Measurements from ENCODE around the gene DSTN. TPM values are rescaled to one million over a fixed set of nuclear protein-coding genes. Genes with fewer than 3 reads are reported as not detected.

The DSTN gene
- total RNA-seq, 1 experiment from 2014 or later: 110 TPM

GRCh38 chr20:17541996-17542395 lies 27.9 kb upstream of the DSTN start:
- no peak for TF ChIP-seq CTCF (IDR thresholded peaks at IDR 0.05; ENCODE audit: unreplicated experiment)
- H3K27ac Mint-ChIP-seq (ENCODE audit: unreplicated experiment): no peak overlapping the region
- intact Hi-C loops (cut with micrococcal nuclease; ENCODE audit: unreplicated experiment): no loop called here
- H3K4me1 Mint-ChIP-seq (ENCODE audit: low read depth, unreplicated experiment): no peaks in the 10 kb centered on the region
- DNase-seq: no peak
- CTCF ChIA-PET: no interaction called here
- H3K27me3 Mint-ChIP-seq (ENCODE audit: unreplicated experiment): no peaks in the 10 kb centered on the region
- BruUV-seq (replicated peaks): no TSS peak
- no peaks in the 10 kb centered on the region for H3K9me3 Mint-ChIP-seq (ENCODE audit: low read depth, unreplicated experiment)
- no peaks in the 10 kb centered on the region for H3K36me3 Mint-ChIP-seq (ENCODE audit: insufficient read depth, unreplicated experiment)
- no peak overlapping the region for H3K4me3 Mint-ChIP-seq (ENCODE audit: low read depth, unreplicated experiment)

GRCh38 chr20:17542481-17542880 lies 27.4 kb upstream of the DSTN start:
- Mint-ChIP-seq H3K9me3 (ENCODE audit: low read depth, unreplicated experiment) (no peaks in the 10 kb centered on the region), H3K27me3 (ENCODE audit: unreplicated experiment) (no peaks in the 10 kb centered on the region), H3K36me3 (ENCODE audit: insufficient read depth, unreplicated experiment) (no peaks in the 10 kb centered on the region), H3K27ac (ENCODE audit: unreplicated experiment) (no peak overlapping the region), H3K4me3 (ENCODE audit: low read depth, unreplicated experiment) (no peak overlapping the region), H3K4me1 (ENCODE audit: low read depth, unreplicated experiment) (no peaks in the 10 kb centered on the region)
- no TSS peak for BruUV-seq (replicated peaks)
- no peak for TF ChIP-seq CTCF (IDR thresholded peaks at IDR 0.05; ENCODE audit: unreplicated experiment)
- intact Hi-C loops (cut with micrococcal nuclease; ENCODE audit: unreplicated experiment): no loop called here
- CTCF ChIA-PET: interaction anchor here (0.6 kb wide), 1 partner anchor 63 kb away, joined by 3 read pairs; no protein-coding TSS in a partner anchor
- DNase-seq: no peak

GRCh38 chr20:17542993-17543412 lies 26.9 kb upstream of the DSTN start:
- Mint-ChIP-seq H3K27ac (ENCODE audit: unreplicated experiment) (no peak overlapping the region), H3K4me3 (ENCODE audit: low read depth, unreplicated experiment) (no peak overlapping the region), H3K9me3 (ENCODE audit: low read depth, unreplicated experiment) (no peaks in the 10 kb centered on the region), H3K36me3 (ENCODE audit: insufficient read depth, unreplicated experiment) (no peaks in the 10 kb centered on the region), H3K4me1 (ENCODE audit: low read depth, unreplicated experiment) (no peaks in the 10 kb centered on the region), H3K27me3 (ENCODE audit: unreplicated experiment) (no peaks in the 10 kb centered on the region)
- intact Hi-C loops (cut with micrococcal nuclease; ENCODE audit: unreplicated experiment): no loop called here
- CTCF ChIA-PET: interaction anchor here (0.6 kb wide), 1 partner anchor 62 kb away, joined by 3 read pairs; no protein-coding TSS in a partner anchor
- no peak for TF ChIP-seq CTCF (IDR thresholded peaks at IDR 0.05; ENCODE audit: unreplicated experiment)
- BruUV-seq (replicated peaks): no TSS peak
- DNase-seq: no peak

GRCh38 chr20:17543531-17544131 lies 26.2 kb upstream of the DSTN start:
- intact Hi-C loops (cut with micrococcal nuclease; ENCODE audit: unreplicated experiment): no loop called here
- no peak for TF ChIP-seq CTCF (IDR thresholded peaks at IDR 0.05; ENCODE audit: unreplicated experiment)
- no TSS peak for BruUV-seq (replicated peaks)
- CTCF ChIA-PET: no interaction called here
- Mint-ChIP-seq H3K27ac (ENCODE audit: unreplicated experiment) (no peak overlapping the region), H3K27me3 (ENCODE audit: unreplicated experiment) (no peaks in the 10 kb centered on the region), H3K36me3 (ENCODE audit: insufficient read depth, unreplicated experiment) (no peaks in the 10 kb centered on the region), H3K4me3 (ENCODE audit: low read depth, unreplicated experiment) (no peak overlapping the region), H3K9me3 (ENCODE audit: low read depth, unreplicated experiment) (no peaks in the 10 kb centered on the region), H3K4me1 (ENCODE audit: low read depth, unreplicated experiment) (no peaks in the 10 kb centered on the region)
- no peak for DNase-seq
